Right hindlimb (tissue), 1 donor: ENCODE data around the gene GFER.
"Not testable (repeated sequence)": the region's sequence is repeated elsewhere in the genome, so short reads cannot be mapped to it uniquely, and the experiment has no call there.

ENCODE experiments used
- DNase-seq: peaks from one replicate; pipeline ENCODE4 v3.0.0-alpha.2; 2018

The GFER gene

DNA sequence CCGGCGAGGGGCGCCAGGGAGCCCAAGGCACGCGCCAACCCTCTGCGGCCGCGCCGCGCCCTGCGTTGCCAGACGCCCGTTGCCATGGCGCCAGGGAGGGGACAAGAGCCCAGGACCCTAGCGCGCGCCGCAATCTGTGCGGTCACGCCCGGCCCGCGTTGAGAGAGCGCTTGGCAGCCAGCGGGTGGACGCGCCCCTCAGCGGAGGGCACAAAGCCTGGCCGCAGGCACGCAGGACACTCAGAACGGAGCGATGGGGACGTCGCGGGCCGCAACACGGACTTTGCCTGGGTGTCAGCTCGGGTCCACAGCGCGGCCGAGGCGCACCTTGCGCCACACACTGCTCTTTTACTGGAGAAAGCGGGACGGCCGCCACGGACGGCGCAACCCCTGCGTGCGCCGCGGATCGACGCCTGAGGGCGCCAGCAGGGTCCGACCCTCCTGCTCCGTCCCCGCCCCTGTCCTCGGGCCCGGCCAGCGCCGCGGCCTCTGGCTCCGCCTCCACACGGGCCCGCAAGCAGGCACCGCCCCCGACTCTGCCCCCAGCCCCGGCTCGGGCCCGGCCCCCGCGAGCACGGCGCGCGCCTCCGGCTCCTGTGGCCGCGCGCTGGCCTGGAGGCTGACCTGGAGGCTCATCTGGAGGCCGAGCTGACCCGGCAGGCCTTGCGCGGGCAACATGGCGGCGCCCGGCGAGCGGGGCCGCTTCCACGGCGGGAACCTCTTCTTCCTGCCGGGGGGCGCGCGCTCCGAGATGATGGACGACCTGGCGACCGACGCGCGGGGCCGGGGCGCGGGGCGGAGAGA is at the start of gene GFER:
Gene GFER, plus strand, starts transcription at position 650 of the 803 bp plus-strand sequence. Its CDS starts 26 bp downstream, at position 676.
- DNase-seq, result peak; percentile 95

DNA sequence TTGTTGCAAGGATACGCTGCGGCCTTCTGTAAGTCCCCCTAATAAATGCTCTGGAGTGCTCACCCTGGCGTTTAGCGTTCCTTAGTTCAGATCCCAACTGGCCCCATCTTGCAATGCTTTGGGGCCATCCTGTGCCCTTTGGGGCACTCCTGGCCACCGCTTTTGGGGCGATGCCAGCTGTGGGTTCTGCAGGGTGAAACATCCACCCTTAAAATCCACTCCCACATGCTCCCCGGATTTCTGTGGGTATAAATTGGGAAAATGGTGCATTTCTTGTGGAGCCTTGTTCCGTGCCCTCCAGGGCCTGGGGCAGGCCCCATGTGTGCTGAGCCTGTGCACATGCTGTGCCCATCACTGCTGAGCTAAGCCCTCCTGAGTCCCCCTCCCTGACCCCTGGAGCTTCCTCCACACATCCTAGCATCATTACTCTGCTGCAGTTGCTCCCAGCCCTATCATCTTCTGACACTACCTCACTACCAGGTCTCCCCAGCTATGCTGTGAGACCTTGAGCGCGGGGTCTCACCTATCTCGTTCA is 47.0 kb upstream of the GFER start:
- DNase-seq, result no peak

DNA sequence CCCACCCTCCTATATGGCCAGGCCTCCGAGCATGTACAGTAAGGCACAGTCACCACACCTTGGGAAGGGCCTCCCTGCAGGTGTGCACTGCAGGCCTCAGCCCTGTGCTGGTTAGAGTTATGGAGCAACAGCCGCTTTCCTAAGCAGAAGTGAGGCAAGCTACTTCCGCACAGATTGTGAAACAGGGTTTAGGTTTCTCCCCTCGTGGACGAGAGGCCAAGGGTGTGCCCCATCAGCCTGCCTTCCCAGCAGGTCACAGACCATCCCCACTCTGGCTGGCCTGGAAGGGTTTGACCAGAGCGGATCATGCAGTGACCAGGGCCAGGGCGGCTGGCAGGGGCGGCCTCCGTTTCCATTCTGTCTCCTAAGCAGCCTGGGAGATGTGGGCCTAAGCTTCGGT is 45.7 kb upstream of the GFER start:
- DNase-seq, result peak; percentile 21

DNA sequence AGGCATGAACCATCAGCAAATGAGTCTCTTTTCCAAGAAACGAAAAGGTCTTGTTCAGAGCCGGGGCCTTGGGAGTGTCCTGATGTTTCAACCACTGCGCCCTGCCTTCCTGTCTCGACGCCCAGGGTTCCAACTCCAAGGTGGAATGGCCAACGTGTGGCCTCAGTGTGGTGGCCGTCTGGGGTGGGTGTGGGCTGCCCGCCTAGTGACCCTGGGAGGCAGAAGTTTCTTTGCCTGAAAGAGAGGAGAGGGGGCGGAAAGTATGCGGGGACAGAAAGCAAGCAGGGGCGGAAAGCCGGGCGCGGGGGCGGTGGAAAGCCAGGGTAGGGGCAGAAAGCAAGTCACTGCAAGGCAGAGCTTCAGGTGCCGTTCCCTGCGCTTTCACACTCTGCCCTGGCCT is 45.1 kb upstream of the GFER start:
- no peak for DNase-seq

DNA sequence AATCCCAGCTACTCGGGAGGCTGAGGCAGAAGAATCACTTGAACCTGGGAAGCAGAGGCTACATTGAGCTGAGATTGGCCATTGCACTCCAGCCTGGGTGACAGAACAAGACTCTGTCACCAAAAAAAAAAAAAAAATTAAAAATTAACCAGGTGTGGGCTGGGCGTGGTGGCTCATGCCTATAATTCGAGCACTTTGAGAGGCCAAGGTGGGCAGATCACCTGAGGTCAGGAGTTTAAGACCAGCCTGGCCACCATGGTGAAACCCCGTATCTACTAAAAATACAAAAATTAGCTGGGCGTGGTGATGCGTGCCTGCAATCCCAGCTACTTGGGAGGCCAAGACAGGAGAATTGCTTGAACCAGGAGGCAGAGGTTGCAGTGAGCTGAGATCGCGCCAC is 44.2 kb upstream of the GFER start:
- not testable (repeated sequence) for DNase-seq

DNA sequence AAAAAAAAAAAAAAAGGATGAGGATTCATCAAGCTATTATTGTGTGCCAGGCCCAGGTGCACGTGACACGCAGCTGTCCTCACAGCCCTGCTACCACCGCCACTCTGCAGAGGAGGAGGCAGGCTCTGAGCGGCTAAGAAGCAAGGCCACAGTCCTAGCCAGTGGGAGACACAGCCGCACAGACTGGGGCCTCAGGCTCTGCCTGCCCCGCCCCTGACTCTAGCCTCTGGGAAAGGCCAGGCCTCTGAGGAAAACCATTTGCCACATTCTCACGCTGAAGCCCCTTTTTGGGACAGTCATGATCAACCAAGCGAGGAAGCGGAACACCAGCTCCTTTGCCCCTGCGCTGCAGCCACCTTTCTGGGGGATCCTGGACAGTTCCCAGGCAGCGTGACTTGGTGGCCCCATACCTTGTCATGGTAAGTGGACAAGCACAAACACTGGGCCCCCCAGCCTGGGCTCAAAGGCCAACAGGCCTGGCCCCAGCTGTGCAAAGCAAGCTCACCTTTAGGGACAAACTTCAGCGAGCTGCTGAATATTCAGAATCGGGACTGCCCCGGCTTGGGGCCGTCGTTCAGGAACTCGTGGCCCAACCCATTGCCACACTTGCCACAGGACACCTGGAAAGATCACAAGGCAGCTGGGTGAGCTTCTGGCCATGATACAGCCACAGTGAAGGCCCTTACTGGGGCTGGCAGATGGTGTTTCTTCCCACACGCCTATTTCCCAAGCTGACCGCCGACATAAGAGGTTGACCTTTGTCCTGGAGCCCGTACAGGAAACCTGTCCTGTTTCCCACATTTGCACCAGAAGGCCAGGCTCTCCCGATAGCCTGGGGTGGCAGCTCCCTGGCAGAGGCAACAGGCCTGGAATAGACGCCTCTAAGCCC is 43.5 kb upstream of the GFER start:
- no peak for DNase-seq

DNA sequence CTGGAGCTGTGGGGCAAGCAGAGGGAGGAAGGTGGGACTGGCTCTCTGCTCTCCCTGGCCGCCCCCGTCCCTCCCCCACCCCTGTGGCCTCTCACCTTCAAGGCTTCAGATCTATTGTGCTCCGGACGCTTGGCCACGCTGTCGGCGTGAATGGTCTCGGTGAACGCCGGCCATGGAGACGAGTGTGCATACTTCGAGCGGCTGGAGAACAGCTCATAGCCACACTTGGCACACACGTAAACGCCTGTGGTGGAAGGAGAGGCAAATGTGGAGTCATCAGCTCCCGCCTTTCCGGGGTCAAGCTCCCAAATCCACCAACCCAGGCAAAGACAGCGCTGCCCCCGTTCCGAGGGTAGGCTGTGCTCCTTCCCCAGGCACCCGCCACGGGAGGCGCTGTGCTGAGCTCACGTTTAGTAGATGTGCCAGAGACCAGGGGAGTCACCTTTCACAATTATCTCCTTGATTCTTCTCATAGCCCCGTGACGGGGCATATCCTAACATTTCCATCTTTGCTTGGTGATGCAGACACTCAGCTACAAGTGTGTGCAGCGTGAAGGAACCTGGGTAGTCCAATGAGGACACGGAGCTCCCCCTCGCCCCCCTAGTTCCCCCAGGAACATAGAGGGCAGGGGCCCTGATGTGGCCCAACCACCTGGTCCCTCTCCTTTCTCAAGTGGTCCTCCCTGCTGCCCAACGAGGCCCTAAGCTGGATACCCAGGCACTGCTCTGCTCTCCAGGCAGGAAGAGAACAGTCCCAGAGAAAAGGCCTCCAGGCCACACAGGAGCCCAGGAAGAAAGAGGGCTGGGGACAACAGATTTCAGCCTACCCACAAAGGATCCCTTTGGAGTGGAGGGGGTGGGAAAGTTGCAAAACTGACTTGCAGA is 42.6 kb upstream of the GFER start:
- DNase-seq, result peak; percentile 20

DNA sequence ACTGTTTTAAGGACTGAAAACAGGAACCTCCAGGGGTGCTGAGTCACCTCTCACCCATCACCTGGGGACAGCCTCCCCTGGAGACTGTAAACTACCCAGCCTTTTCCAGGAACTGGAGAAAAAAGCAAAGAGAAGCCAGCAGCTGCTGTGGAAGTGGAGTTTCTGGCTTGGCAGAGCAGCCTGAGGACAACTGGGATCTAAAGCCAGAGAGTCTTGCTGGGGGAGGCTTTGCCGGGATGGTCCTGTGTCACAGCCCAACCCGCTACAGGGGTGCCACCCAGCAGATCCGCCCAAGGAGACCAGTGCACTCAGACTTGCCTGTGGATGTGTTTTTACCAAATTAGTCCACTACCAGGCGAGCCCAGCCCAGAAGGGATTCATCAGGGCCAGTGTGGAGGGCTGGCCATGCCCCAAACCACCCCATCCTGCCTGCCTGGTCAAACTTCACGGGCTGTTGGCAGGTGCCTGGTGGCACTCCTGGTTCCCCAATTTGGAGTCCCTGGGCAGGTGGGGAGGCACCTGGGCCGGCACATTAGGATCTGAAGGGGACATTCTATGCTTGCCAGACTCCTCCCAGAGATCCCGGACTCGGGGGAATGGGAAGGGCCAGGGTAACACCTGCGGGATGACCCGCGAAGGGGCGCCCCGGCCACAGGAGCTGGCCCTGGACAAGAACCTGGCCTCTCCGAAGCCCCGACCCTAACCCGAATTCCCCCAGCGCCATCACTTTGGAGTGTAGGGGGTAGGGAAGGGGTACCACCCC is 41.8 kb upstream of the GFER start:
- DNase-seq, result peak; percentile 30

DNA sequence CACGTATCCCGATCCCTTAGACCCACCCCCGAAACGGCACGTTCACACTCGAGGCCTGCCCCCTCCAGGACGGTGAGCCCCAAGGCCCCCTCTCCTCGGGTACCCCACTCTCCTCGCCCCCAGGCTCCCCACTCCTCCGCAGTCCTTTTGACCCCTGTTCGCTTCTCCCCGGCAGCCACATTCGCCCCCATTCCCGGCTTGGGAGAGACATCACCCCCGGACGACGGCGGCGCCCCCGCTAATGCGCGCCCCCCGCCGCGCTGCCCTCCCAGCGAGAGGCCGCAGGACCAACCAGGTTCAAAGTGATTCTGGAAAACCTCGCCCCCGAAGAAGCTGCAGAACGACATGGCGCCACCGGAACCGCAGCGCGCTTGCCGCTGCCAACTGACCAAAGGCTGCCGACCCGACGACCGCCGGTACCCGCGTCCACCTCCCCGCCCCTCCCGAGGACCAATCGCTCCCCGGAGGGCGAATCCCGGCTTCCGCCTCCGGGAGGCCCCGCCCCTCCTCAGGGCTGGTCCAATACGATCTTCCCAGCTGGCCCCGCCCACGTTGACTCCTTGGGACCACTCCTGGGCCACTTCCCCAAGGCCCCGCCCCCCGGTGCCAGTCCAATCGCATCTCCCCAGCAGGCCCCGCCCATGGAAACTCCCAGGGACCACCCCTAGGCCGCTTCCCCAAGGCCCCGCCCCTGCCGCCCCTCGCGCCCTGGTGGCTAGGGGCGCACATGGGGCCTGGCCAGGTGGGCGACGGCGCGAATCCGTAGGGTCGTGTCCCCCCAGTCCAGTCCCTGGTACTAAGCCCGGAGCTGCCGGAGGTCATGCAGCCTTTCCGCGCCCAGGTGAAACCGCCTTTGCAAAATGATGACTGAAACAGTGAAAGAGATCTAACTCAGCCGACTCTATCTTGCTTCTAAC is 40.9 kb upstream of the GFER start, which contains the start of gene MSRB1:
Gene MSRB1, minus strand, starts transcription at position 390 of the 917 bp plus-strand sequence. Its CDS starts 43 bp downstream, at position 347.
- peak; percentile 99 for DNase-seq

DNA sequence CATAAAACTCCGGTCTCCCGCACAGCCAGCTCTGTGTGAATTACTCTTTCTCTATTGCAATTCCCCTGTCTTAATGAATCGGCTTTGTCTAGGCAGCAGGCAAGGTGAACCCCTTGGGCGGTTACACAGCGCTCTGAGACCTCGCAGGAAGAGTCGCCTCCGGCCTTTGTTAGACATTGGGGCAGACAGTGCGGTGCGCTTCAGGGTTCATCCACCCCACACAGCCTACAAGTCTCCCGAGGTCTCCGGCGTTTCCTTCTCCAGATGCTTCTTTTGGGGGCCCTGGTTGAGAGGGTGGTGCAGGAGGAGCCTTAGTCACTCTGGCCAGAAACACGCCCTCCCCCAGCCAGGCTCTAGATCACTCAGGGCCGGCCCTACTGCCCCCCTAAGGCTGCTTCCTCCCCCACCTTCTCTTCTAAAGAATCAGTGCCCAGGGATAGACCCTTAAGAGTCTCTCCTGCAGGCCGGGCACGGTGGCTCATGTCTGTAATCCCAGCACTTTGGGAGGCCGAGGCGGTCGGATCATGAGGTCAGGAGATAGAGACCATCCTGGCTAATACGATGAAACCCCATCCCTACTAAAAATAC is 39.3 kb upstream of the GFER start:
- no peak for DNase-seq

DNA sequence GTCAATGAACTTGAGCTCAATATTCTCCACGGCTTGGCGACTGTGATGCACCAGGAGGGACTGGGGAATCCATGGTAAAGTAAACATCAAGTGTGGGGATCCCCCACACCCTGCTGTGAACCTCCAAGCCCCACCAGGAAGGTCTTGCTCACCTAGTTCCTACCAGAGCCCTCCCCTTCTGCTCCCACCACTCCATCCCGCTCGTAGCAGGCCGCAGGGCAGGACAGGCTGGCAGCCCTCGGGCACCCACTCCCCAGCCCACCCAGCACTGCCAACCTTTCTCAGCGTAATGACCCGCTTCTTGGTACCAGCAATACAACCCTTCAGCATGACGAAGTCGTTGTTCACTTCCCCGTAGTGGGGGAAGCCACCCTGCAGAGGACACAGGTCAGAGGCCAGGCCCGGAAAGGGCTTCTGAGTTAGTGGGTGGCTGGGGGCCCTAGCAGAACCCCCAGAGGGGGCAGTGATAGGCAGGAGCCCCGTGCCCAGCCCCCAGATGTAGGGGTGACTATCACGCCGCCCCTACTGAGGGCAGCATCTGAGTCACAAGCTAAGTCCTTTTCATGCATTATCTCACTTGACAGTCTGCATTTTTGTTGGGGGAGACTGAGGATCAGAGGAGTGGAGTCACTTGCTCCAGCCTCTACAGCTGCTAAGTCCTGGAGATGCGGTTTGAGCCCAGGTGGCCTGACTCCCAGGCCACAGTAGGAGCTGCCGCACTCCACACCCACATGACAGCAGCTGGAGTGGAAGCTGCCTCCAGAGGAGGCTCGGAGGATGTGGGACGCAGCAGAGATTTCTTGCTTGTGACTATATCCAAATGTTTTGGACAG is 38.2 kb upstream of the GFER start:
- no peak for DNase-seq

DNA sequence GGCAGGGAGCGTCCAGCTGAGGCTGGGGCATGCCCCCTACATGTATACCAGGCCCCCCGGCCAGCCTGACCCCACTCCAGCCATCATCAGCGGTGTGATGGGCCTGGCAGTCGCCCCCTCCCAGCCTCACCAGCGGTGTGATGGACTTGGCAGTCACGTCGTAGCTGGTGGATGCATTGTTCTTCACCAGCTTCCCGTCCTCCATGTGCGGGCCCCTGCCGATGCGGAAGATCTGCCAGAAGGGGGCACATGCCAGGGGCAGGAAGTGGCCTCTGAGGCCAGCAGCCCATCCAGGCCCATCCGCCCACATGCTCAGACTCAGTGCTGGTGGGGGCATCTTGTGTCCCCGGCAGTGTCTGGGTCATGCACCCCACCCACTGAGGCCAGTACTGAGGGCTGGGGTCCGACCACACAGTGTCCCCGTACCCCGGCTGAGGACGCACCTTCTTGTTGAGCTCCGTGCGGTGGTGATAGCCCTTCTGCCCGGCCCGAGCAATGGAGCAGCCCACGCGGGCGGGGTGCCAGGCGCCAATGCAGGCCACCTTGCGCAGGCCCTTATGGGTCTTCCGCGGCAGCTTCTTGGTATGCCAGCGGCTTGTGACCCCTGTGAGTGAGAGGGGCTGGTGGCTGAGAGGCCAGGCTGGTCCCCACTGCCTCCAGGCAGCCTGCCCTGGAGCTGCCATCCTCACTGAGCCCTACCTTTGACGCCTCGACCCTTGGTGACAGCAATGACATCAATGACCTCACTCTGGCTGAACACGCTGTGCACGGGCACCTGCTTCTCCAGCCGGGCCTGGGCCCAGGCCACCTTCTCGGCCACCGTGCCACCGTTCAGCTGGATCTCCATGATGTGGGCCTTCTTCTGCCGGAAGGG is 37.3 kb upstream of the GFER start:
- DNase-seq, result no peak

DNA sequence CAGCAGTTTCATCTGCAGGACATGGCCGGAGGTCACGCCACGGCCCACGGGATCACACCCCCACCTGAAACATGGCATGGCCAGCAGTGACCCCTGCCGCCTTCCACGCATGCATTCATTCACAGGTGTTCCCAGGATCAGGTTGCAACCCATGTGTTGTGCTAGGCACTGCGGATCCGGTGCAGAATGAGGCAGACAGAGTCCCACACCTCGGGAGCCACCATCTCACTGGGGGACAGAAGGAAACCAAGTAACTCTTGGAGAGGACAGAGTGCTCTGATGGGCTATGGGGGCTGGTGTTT is 36.7 kb upstream of the GFER start:
- DNase-seq, result no peak

DNA sequence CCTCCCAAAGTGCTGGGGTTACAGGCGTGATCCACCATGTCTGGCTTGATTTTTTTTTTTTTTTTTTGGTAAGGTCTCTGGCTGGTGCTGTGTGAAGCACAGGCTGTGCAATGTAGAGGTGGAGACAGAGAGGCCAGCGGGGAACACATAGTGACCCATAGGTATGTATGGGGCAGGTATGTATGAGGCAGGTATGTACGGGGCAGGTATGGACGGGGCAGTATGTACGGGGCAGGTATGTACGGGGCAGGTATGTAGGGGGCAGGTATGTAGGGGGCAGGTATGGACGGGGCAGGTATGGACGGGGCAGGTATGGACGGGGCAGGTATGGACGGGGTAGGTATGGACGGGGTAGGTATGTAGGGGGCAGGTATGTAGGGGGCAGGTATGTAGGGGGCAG is 34.5 kb upstream of the GFER start:
- DNase-seq, result no peak

DNA sequence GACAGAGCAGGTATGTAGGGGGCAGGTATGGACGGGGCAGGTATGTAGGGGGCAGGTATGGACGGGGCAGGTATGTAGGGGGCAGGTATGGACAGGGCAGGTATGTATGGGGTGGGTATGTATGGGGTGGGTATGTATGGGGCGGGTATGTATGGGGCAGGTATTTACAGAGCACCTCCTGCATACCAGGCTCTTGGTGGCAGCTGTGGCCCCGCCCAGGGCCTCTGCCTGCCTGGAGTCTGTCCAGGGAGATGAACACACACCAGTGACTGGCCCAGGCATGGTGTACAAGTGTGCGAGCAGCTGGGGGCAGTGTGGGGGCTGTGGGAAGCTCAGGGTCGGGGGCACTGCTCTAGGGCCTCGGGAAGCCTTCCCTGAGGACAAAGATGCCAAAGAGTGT is 33.9 kb upstream of the GFER start:
- peak; percentile 18 for DNase-seq

DNA sequence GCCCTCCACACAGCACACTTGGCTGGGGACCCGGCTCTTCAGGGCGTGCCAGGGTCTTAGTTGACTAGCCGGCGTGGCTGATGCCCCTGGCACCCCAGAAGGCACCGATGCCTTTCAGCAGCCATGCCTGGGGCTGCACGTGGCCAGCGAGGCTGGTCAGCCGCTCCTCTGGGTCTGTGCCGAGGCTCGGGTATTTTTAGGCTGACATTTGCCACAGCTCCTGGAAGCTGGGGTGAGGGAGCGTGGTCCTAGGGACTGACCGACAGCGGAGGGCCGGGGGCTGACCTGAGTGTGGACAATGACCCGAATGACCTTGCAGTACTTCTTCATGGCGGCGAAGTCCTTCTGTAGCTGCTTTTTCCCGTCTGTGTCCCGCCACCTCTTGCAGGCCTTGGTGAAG is 33.4 kb upstream of the GFER start:
- peak; percentile 17 for DNase-seq

DNA sequence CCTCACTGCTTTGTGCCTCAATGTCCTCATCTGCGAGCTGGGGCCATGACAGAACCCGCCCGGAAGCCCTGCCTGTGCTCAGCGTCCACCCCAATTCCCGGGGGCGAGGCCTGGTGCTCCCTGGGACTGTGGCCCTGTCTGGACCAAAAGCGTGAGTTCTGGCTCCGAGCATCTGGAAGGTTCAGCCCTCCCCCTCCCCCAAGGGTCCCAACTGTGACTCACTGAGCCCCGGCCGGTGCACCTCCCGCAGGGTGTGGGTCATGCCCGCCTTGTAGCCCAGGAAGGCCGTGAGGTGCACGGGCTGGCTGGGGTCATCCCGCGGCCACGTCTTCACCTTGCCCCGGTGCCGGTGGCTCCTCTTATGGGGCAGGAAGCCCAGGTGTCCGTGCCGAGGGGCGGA is 30.3 kb upstream of the GFER start:
- peak; percentile 18 for DNase-seq

DNA sequence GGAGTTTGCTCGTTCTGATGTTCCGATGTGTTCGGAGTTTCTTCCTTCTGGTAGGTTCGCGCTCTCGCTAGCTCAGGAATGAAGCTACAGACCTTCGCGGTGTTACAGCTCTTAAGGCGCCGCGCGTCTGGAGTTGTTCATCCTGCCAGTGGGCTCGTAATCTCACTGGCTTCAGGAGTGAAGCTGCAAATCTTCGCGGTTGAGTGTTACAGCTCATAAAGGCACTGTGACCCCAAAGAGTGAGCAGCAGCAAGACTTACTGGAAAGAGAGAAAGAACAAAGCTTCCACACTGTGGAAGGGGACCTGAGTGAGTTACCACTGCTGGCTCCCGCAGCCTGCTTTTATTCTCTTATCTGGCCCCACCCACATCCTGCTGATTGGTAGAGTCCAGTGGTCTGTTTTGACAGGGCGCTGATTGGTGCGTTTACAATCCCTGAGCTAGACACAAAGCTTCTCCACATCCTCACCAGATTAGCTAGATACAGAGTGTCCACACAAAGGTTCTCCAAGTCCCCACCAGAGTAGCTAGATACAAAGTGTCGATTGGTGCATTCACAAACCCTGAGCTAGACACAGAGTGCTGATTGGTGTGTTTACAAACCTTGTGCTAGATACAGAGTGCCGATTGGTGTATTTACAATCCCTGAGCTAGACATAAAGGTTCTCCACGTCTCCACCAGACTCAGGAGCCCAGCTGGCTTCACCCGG is 26.4 kb upstream of the GFER start:
- DNase-seq, result not testable (repeated sequence)
